ENCODE data around the gene SUMO2.
A peak's percentile ranks its signal among the peaks of the same experiment; 100 is the strongest.

GRCh38 chr17:75191584-75191983, 8.8 kb upstream of the SUMO2 start:
- TF ChIP-seq ZNF133 (tag by site-specific recombination; IDR thresholded peaks at IDR 0.05): no peak
- peak; percentile 87 for TF ChIP-seq ATF2 (tag by site-specific recombination; IDR thresholded peaks at IDR 0.05; ENCODE audit: low read depth)
- no peak for TF ChIP-seq ZEB2 (tag by site-specific recombination; IDR thresholded peaks at IDR 0.05)
- no peak for TF ChIP-seq PRDM4 (tag by site-specific recombination; IDR thresholded peaks at IDR 0.05)
- no peak for TF ChIP-seq ZNF670 (tag by site-specific recombination; IDR thresholded peaks at IDR 0.05; ENCODE audit: low read depth)
- no peak for TF ChIP-seq SCRT2 (tag by site-specific recombination; IDR thresholded peaks at IDR 0.05)
- TF ChIP-seq CTCF (tag by site-specific recombination; IDR thresholded peaks at IDR 0.05): no peak
